ENCODE data around the gene TRAF2. TPM values are rescaled to one million over a fixed set of nuclear protein-coding genes. Genes with fewer than 3 reads are reported as not detected.

Gene TRAF2
- total and polyA plus RNA-seq, 2 of the 13 experiments (the other 11 are each of a cell fraction or from before 2014, with no cell fraction given) = 12.4 to 13.6 TPM

GRCh38 chr9:136847826-136848392 lies 38.4 kb upstream of the TRAF2 start (continued):
- TF ChIP-seq SIN3A (IDR thresholded peaks at IDR 0.05; ENCODE audit: borderline replicate concordance, low read depth, low read length) = 0 out of 2 replicates have a peak, but pooled peaks have one; percentile 22
- TF ChIP-seq CTCF (CRISPR knock-in tag; IDR thresholded peaks at IDR 0.05) = peak; percentile 18; the same call in 1 of the 2 replicates
- TF ChIP-seq ZSCAN22 (CRISPR knock-in tag; IDR thresholded peaks at IDR 0.05) = 0 out of 2 replicates have a peak, but pooled peaks have one; percentile 6
- peak; percentile 76 for TF ChIP-seq PHF8 (CRISPR knock-in tag; IDR thresholded peaks at IDR 0.05)
- TF ChIP-seq HES4 (CRISPR knock-in tag; IDR thresholded peaks at IDR 0.05; ENCODE audit: borderline replicate concordance) = peak; percentile 89
- TF ChIP-seq ZNF552 (CRISPR knock-in tag; IDR thresholded peaks at IDR 0.05; ENCODE audit: borderline replicate concordance) = peak; percentile 90
- 0 out of 2 replicates have a peak, but pooled peaks have one; percentile 28 for TF ChIP-seq ZBTB3 (CRISPR knock-in tag; IDR thresholded peaks at IDR 0.05; ENCODE audit: borderline replicate concordance, low read depth)
- TF ChIP-seq ZBTB42 (CRISPR knock-in tag; IDR thresholded peaks at IDR 0.05) = no peak; the same call in none of the 2 replicates
- no peak for TF ChIP-seq ZNF414 (CRISPR knock-in tag; IDR thresholded peaks at IDR 0.05)
- TF ChIP-seq YEATS4 (CRISPR knock-in tag; IDR thresholded peaks at IDR 0.05; ENCODE audit: borderline replicate concordance) = peak; percentile 65; the same call in 1 of the 2 replicates
- TF ChIP-seq ZNF446 (CRISPR knock-in tag; IDR thresholded peaks at IDR 0.05) = 0 out of 2 replicates have a peak, but pooled peaks have one; percentile 26
- TF ChIP-seq SOX6 (IDR thresholded peaks at IDR 0.05) = no peak
- peak; percentile 11; the same call in 1 of the 2 replicates for TF ChIP-seq SOX6 (CRISPR knock-in tag; IDR thresholded peaks at IDR 0.05)
- no peak for TF ChIP-seq JARID2 (CRISPR knock-in tag; IDR thresholded peaks at IDR 0.05; ENCODE audit: insufficient replicate concordance)
- TF ChIP-seq MXD4 (CRISPR knock-in tag; IDR thresholded peaks at IDR 0.05) = peak; percentile 28; the same call in 1 of the 2 replicates
- TF ChIP-seq ZBTB39 (CRISPR knock-in tag; IDR thresholded peaks at IDR 0.05) = no peak
- TF ChIP-seq NONO (IDR thresholded peaks at IDR 0.05) = no peak
- TF ChIP-seq NONO (CRISPR knock-in tag; conservative IDR thresholded peaks at IDR 0.05) = peak; percentile 95
- TF ChIP-seq RARA (CRISPR knock-in tag; IDR thresholded peaks at IDR 0.05) = peak; percentile 23; the same call in 1 of the 2 replicates
- no peak; the same call in 1 of the 2 replicates for TF ChIP-seq GATAD2A (CRISPR knock-in tag; IDR thresholded peaks at IDR 0.05)
- TF ChIP-seq KLF15 (CRISPR knock-in tag; IDR thresholded peaks at IDR 0.05; ENCODE audit: borderline replicate concordance) = no peak
- no peak for TF ChIP-seq MAFK (conservative IDR thresholded peaks at IDR 0.05 in 1 of 2, IDR thresholded peaks at IDR 0.05 in 1 of 2; ENCODE audit: low read length in 2 of 2)
- TF ChIP-seq CSRNP2 (CRISPR knock-in tag; conservative IDR thresholded peaks at IDR 0.05; ENCODE audit: low read depth) = no peak
- TF ChIP-seq BCL6 (CRISPR knock-in tag; IDR thresholded peaks at IDR 0.05) = peak; percentile 45; the same call in 1 of the 2 replicates
- TF ChIP-seq IRX3 (CRISPR knock-in tag; IDR thresholded peaks at IDR 0.05; ENCODE audit: borderline replicate concordance, low read depth) = peak; percentile 73; the same call in 1 of the 2 replicates
